KMS-11 (cell line): ENCODE results near the gene HSFX4.
"Not testable (repeated sequence)": the region's sequence is repeated elsewhere in the genome, so short reads cannot be mapped to it uniquely, and the experiment has no call there.

Experiments
- H2AFZ ChIP-seq: fragments of 200-600 bp; sonication (generic); 2 replicates; pipeline ENCODE4 v1.6.1; 2016; ENCODE audit warnings: antibody characterized with exemption, mixed run types, low read depth
- H3K27ac ChIP-seq: fragments of 200-600 bp; sonication (generic); 2 replicates; pipeline ENCODE4 v1.6.1; 2016; ENCODE audit warnings: mild to moderate bottlenecking, mixed run types
- H3K27me3 ChIP-seq: fragments of 200-600 bp; sonication (generic); 2 replicates; pipeline ENCODE4 v1.6.1; 2017; ENCODE audit warnings: mild to moderate bottlenecking, low read depth, mixed run types, moderate library complexity; ENCODE audit not compliant: insufficient read depth
- H3K36me3 ChIP-seq: fragments of 200-600 bp; sonication (generic); 2 replicates; pipeline ENCODE4 v1.6.1; 2017; ENCODE audit warnings: mild to moderate bottlenecking, mixed run types; ENCODE audit not compliant: insufficient read depth
- H3K4me1 ChIP-seq: fragments of 200-600 bp; sonication (generic); 2 replicates; pipeline ENCODE4 v1.6.1; 2016; ENCODE audit warnings: mild to moderate bottlenecking, low read depth, mixed run types; ENCODE audit not compliant: poor library complexity, severe bottlenecking
- H3K4me2 ChIP-seq: fragments of 200-600 bp; sonication (generic); 2 replicates; pipeline ENCODE4 v1.7.0; 2016; ENCODE audit warnings: mild to moderate bottlenecking, mixed run types
- H3K4me3 ChIP-seq: fragments of 200-600 bp; sonication (generic); IDR thresholded peaks from 2 replicates; pipeline ENCODE4 v1.6.1; 2017; ENCODE audit warnings: low read depth, low read length, mixed read lengths; ENCODE audit not compliant: insufficient read depth
- H3K79me2 ChIP-seq: fragments of 200-600 bp; sonication (generic); 2 replicates; pipeline ENCODE4 v1.6.1; 2016; ENCODE audit warnings: low read depth, mixed run types; ENCODE audit not compliant: insufficient read depth
- H3K9ac ChIP-seq: fragments of 200-600 bp; sonication (generic); 2 replicates; pipeline ENCODE4 v1.6.1; 2016; ENCODE audit warnings: mild to moderate bottlenecking, mixed run types
- H4K20me1 ChIP-seq: fragments of 200-600 bp; sonication (generic); 2 replicates; pipeline ENCODE4 v1.6.1; 2016; ENCODE audit warnings: mild to moderate bottlenecking, mixed run types; ENCODE audit not compliant: insufficient read depth
- CTCF ChIP-seq: fragments of 200-600 bp; sonication (generic); conservative IDR thresholded peaks from 2 replicates; pipeline ENCODE4 v1.6.1; 2017; ENCODE audit warnings: low read depth, mild to moderate bottlenecking, antibody characterized with exemption, low read length, moderate library complexity, mixed read lengths

The HSFX4 gene

GRCh38 chrX:149916745-149917392, 12.5 kb upstream of the HSFX4 start:
- no peak overlapping the region for H3K27ac ChIP-seq
- TF ChIP-seq CTCF: no peak
- no peak overlapping the region for H3K4me3 ChIP-seq
- H3K4me2 ChIP-seq: no peak overlapping the region
- H3K36me3 ChIP-seq: no peaks in the 10 kb centered on the region
- H3K79me2 ChIP-seq: no peaks in the 10 kb centered on the region
- no peaks in the 10 kb centered on the region for H4K20me1 ChIP-seq
- no peak overlapping the region for H2AFZ ChIP-seq
- H3K27me3 ChIP-seq: no peaks in the 10 kb centered on the region
- H3K4me1 ChIP-seq: no peaks in the 10 kb centered on the region
- no peak overlapping the region for H3K9ac ChIP-seq

GRCh38 chrX:149923836-149924235, 5.5 kb upstream of the HSFX4 start:
- not testable (repeated sequence) for H3K27ac ChIP-seq, H3K4me3 ChIP-seq, H3K4me1 ChIP-seq, H3K4me2 ChIP-seq, H2AFZ ChIP-seq, H3K9ac ChIP-seq, H3K27me3 ChIP-seq, H3K36me3 ChIP-seq, H3K79me2 ChIP-seq, H4K20me1 ChIP-seq

GRCh38 chrX:149924434-149924833, 4.9 kb upstream of the HSFX4 start:
- H3K27me3 ChIP-seq, H3K4me1 ChIP-seq, H3K9ac ChIP-seq, H4K20me1 ChIP-seq, H3K79me2 ChIP-seq, H3K36me3 ChIP-seq, H3K4me3 ChIP-seq, H3K4me2 ChIP-seq, H3K27ac ChIP-seq, H2AFZ ChIP-seq: not testable (repeated sequence)

- not testable (repeated sequence) for H3K27me3 ChIP-seq, H4K20me1 ChIP-seq, H2AFZ ChIP-seq, H3K4me3 ChIP-seq, H3K4me1 ChIP-seq, H3K36me3 ChIP-seq, H3K27ac ChIP-seq, H3K9ac ChIP-seq, H3K79me2 ChIP-seq, H3K4me2 ChIP-seq
Observed at GRCh38 chrX:149927245-149927963, 2.0 kb upstream of the HSFX4 start.

- H3K4me2 ChIP-seq, H3K9ac ChIP-seq, H3K79me2 ChIP-seq, H3K27ac ChIP-seq, H4K20me1 ChIP-seq, H3K4me3 ChIP-seq, H3K4me1 ChIP-seq, H2AFZ ChIP-seq, H3K36me3 ChIP-seq, H3K27me3 ChIP-seq: not testable (repeated sequence)
Observed at GRCh38 chrX:149927964-149928258, 1.5 kb upstream of the HSFX4 start.

- H3K79me2 ChIP-seq, H4K20me1 ChIP-seq, H3K27me3 ChIP-seq, H3K4me1 ChIP-seq, H3K9ac ChIP-seq, H3K27ac ChIP-seq, H3K4me2 ChIP-seq, H2AFZ ChIP-seq, H3K4me3 ChIP-seq, H3K36me3 ChIP-seq: not testable (repeated sequence)
Observed at GRCh38 chrX:149928635-149929034, 738 bp upstream of the HSFX4 start.

- H3K36me3 ChIP-seq: not testable (repeated sequence)
Observed at GRCh38 chrX:149931355-149931754, 2.0 kb downstream of the HSFX4 start.

GRCh38 chrX:149932150-149932549, 2.8 kb downstream of the HSFX4 start:
- H3K4me3 ChIP-seq, H3K9ac ChIP-seq, H3K27ac ChIP-seq, H3K4me2 ChIP-seq, H4K20me1 ChIP-seq, H3K36me3 ChIP-seq, H2AFZ ChIP-seq, H3K79me2 ChIP-seq, H3K27me3 ChIP-seq, H3K4me1 ChIP-seq: not testable (repeated sequence)

More at GRCh38 chrX:149931355-149931754, 2.0 kb downstream of the HSFX4 start:
- H3K27ac ChIP-seq, H3K4me2 ChIP-seq, H3K27me3 ChIP-seq, H3K9ac ChIP-seq, H4K20me1 ChIP-seq, H3K4me1 ChIP-seq, H3K4me3 ChIP-seq, H2AFZ ChIP-seq, H3K79me2 ChIP-seq: not testable (repeated sequence)

GRCh38 chrX:149932970-149933369, 3.6 kb downstream of the HSFX4 start:
- not testable (repeated sequence) for H3K4me3 ChIP-seq, H3K4me1 ChIP-seq, H3K27me3 ChIP-seq, H4K20me1 ChIP-seq, H3K9ac ChIP-seq, H2AFZ ChIP-seq, H3K27ac ChIP-seq, H3K79me2 ChIP-seq, H3K4me2 ChIP-seq, H3K36me3 ChIP-seq

- H3K9ac ChIP-seq, H3K36me3 ChIP-seq, H4K20me1 ChIP-seq, H3K4me1 ChIP-seq, H3K4me2 ChIP-seq, H3K27me3 ChIP-seq, H3K27ac ChIP-seq, H3K79me2 ChIP-seq, H2AFZ ChIP-seq, H3K4me3 ChIP-seq: not testable (repeated sequence)
Observed at GRCh38 chrX:149933547-149933946, 4.2 kb downstream of the HSFX4 start.
